HEK293T (cell line): ENCODE results near the gene ALDH4A1.

ENCODE experiments used
- BHLHE40 ChIP-seq: fragments of 450-650 bp; IDR thresholded peaks from 2 replicates; pipeline ENCODE4 v1.6.1; 2016; ENCODE audit warnings: mild to moderate bottlenecking, moderate library complexity, borderline replicate concordance
- CTBP1 ChIP-seq: fragments of 450-650 bp; IDR thresholded peaks from 2 replicates; pipeline ENCODE4 v1.6.1; 2016; ENCODE audit warnings: borderline replicate concordance
- ELF4 ChIP-seq: fragments of 450-650 bp; IDR thresholded peaks from 2 replicates; pipeline ENCODE4 v1.6.1; 2017; ENCODE audit warnings: antibody characterized with exemption
- L3MBTL2 ChIP-seq: fragments of 450-650 bp; conservative IDR thresholded peaks from 2 replicates; pipeline ENCODE4 v1.6.1; 2016; ENCODE audit warnings: mild to moderate bottlenecking
- TARDBP ChIP-seq: fragments of 450-650 bp; IDR thresholded peaks from 2 replicates; pipeline ENCODE4 v1.6.1; 2016
- ZNF384 ChIP-seq: fragments of 450-650 bp; IDR thresholded peaks from 2 replicates; pipeline ENCODE4 v1.6.1; 2016

DNA sequence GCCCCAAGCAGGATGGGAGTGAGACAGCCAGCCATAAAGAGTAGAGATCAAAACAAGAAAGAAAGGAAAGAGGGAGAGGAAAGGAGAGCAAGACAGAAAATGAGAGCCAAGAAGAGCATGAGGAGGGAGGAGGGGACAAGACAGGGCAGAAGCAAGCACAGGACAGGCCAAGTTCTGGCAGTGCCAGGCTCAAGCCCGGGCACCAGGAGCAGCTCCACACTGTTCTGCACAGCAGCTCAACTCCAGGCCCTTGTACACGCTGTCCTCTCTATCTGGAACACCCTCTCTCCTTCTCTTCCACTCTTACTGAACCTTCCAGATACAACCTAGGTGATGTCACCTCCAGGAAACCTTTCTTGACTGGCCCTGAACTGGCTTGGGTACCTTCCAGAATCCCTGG is 42.5 kb upstream of the ALDH4A1 start:
- no peak for TF ChIP-seq CTBP1
- no peak for TF ChIP-seq BHLHE40
- TF ChIP-seq ZNF384, result no peak
- no peak for TF ChIP-seq TARDBP
- TF ChIP-seq ELF4, result no peak
- no peak for TF ChIP-seq L3MBTL2
